Uterus (tissue), 2 donors: ENCODE measurements around the gene MUC5B.

Experiments used
- POLR2A ChIP-seq, 2 donors: fragments of 450-650 bp; IDR thresholded peaks; one replicate each; pipeline ENCODE4 v1.6.1; 2016; ENCODE audit warnings: antibody characterized with exemption in 2 of 2, mild to moderate bottlenecking in 1 of 2, moderate library complexity in 1 of 2
- TF ChIP-seq, protein P1 (sequence below), 4 experiments: fragments of 200-600 bp in 2 of 4; fragments of 450-650 bp in 2 of 4; sonication (generic) in 2 of 4; IDR thresholded peaks; one replicate each; pipeline ENCODE4 v1.5.1; 2016 to 2019; ENCODE audit warnings: antibody characterized with exemption in 4 of 4, mild to moderate bottlenecking in 2 of 4, moderate library complexity in 1 of 4

DNA sequence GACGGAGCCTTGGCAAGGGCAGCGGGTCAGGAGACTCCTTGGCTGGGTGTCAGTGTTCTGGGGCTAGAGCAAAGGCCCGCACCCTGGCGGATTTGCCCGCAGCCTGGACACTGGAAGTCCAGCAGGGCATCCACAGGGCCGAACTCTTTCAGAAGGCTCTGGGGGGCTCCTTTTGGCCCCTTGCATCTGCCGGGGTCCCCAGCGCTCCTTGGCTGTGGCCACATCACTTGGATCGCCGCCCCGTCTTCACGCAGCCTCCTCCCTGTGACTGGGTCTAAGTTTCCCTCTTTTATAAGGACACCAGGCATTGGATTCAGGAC, 45.1 kb upstream of the MUC5B start:
- TF ChIP-seq, protein P1, sequence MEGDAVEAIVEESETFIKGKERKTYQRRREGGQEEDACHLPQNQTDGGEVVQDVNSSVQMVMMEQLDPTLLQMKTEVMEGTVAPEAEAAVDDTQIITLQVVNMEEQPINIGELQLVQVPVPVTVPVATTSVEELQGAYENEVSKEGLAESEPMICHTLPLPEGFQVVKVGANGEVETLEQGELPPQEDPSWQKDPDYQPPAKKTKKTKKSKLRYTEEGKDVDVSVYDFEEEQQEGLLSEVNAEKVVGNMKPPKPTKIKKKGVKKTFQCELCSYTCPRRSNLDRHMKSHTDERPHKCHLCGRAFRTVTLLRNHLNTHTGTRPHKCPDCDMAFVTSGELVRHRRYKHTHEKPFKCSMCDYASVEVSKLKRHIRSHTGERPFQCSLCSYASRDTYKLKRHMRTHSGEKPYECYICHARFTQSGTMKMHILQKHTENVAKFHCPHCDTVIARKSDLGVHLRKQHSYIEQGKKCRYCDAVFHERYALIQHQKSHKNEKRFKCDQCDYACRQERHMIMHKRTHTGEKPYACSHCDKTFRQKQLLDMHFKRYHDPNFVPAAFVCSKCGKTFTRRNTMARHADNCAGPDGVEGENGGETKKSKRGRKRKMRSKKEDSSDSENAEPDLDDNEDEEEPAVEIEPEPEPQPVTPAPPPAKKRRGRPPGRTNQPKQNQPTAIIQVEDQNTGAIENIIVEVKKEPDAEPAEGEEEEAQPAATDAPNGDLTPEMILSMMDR (IDR thresholded peaks at IDR 0.05): no peak
- TF ChIP-seq POLR2A (IDR thresholded peaks at IDR 0.05): no peak
